GM18867 (cell line): ENCODE measurements around the gene GPR39.
"Not testable (repeated sequence)": the region's sequence is repeated elsewhere in the genome, so short reads cannot be mapped to it uniquely, and the experiment has no call there.

Experiments
- ATAC-seq: cut with Tn5 transposase; IDR thresholded peaks from one replicate; pipeline ENCODE4 v1.9.1; 2021; ENCODE audit warnings: mild to moderate bottlenecking, moderate library complexity; ENCODE audit not compliant: unreplicated experiment

The GPR39 gene

DNA sequence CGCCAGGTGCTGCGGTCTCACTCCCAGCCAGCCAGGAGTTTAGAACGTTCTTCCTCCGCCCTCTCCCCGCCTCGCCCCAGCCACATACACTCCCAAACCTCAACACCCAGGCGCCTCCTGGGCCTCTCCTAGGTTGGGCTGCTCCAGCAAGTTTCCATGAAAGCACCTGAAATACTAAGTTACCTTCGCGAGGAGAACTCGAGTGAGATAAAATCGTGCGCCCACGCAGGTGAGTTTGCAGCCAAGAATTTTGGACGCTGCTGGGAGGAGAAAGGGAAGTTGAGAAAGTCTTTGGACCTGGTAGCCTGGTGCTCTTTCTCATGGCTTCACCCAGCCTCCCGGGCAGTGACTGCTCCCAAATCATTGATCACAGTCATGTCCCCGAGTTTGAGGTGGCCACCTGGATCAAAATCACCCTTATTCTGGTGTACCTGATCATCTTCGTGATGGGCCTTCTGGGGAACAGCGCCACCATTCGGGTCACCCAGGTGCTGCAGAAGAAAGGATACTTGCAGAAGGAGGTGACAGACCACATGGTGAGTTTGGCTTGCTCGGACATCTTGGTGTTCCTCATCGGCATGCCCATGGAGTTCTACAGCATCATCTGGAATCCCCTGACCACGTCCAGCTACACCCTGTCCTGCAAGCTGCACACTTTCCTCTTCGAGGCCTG lies at the start of gene GPR39:
Gene GPR39, plus strand, starts transcription at position 83 of the 673 bp plus-strand sequence.
- ATAC-seq: no peak

DNA sequence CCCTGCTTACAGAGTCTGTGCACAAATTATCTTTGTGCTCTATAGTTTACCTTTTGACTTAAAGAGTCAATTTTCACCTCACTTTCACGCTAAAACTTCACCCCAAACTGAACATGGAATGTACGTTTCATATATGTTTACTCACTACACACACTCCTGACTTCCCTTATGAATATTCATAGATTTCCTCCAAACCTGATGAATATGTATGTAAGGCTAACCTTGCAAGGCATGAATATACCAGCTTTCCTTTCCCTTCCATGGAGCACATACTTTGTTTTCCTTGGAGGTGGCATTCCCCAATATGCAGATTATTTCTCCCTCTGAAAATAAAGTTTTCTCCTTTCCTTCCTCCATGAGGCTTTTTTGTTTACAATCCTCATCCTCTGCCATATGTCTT lies 48.4 kb upstream of the GPR39 start:
- ATAC-seq: no peak

DNA sequence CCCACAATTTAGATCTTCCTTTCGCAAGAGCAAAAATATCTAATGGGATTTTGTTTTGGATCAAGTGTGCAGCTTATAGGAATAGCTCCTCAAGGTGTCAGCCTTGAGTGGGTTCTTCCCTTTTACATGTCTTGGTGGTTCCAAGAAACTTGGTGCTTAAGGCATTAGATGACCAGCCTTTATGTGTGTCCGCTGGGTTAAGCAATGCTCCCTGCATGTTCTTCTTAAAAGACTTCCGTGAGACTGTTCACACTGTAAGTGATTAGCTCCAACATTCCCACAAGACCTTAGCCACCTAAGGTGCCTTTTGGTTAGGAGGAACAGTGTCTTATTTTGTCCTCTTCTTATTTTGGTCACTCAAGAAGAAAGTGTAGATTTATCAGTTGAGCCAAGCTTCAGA lies 44.3 kb upstream of the GPR39 start:
- ATAC-seq: no peak

DNA sequence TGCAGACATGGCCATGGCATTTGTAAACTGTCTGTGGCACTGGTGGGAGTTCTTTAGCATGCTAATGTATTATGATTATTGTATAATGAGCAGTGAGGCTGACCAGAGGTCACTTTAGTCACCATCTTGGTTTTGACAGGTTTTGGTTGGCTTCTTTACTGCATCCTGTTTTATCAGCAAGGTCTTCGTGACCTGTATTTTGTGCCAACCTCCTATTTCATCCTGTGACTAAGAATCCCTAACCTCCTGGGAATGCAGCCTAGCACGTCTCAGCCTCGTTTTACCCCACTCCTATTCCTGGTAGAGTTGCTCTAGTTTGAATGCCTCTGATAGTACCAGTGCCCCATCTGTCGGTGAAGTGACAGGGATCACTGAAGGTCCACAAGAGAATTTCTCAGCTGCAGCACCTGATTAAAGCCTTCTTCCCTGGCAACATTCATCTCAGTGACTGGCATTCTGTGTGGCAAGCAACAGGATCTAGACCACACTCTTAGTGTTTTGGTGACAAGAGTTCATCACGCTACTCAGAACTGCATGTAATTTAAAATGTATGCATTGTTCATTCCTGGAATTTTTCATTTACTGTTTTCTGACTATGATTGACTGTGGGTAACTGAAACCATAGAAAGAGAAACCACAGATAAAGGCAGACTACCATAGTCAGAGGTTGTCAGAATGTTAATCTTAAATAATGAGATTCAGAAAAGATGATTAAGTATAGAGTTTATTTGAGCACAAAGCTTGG lies 43.0 kb upstream of the GPR39 start:
- ATAC-seq: no peak

DNA sequence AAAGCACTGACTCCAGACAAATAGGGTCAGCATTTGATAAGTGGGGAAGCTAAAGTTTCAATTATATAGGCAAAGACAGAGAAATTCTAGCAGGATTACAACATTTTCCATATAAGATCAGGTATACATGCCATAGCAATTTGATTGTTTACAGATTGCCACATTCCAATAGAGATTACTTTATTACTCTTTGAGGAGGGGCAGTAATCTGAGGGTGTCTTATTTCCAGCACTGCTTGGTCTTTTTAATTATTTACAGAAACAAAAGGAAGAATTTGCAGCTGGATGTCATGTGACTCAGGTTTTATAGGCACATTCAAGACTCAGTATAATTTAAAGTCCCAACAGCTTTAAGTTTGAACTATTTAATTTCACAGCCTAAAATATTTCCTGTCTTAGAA lies 42.5 kb upstream of the GPR39 start:
- no peak for ATAC-seq

DNA sequence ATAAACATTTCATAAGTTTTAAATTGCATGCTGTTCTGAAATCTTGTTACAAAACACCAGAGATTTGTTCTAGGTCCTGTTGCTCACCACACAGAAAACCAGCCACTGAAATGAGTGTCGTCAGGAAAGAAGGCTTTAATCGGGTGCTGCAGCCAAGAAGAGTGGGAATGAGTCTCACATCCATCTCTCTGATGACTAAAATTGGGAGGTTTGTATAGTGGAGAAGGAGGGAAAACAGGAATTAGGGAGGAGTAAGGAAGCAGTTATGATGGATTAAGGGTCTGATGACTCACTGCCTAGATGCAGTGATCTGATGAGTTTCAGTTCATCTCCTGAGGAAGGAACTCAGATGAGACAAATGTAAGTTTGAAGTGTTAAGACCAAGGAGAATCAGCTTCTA lies 42.1 kb upstream of the GPR39 start:
- ATAC-seq: no peak

DNA sequence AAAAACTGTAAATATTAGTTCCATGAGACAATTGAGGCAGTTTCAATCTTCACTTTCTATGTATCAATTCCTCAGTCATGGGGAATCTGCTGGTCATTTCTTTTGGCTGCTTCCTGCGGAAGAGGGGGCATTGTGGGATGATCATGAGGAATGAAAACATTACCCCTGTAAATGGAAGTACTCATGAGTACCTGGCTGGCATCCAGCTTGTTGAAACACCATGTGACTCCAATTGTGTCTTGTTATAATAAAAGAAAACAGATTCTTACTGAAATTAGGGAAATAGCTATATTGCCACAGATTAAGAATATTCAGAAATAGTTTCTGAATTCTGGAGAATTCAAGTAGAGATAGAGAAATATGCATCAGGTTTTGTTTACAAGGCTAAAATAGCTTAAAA lies 41.6 kb upstream of the GPR39 start:
- ATAC-seq: no peak

DNA sequence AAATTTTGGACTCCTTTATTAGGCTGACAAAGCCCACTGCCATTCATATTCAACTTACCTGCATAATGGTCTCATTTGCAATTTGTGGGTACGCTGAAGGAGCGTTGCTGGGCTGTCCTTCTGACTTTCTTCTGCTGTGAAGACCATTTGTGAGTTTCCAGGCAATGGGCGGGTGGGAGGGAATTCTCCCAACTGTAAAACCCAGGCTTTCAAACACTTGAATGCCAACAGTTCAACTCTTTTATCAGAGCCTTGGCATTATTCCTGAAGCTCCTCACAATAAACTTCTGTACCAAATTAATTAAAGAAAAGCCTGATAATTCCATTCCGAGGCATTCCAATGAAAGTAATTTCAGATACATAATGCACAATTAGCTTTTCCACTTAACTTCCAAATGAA lies 35.2 kb upstream of the GPR39 start:
- no peak for ATAC-seq

DNA sequence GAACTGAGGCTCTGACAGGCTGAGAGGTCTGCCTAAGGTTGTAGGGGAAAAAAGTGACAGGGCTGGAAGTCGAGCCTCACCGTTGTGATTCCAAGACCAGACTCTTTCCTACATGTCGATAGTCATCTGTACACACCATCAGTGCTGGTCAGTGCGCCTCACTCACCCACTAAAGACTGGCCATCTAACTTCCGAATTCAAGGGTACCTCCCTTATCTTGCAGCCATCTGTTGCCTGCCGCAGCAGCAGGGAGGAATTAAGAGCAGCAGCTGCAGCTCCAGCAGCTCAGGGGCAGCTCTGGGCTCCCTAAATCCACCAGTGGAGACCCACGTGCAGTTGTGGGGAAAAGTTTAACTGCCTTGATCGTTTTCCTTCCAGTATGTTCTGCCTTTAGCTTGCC lies 32.6 kb upstream of the GPR39 start:
- ATAC-seq: no peak

DNA sequence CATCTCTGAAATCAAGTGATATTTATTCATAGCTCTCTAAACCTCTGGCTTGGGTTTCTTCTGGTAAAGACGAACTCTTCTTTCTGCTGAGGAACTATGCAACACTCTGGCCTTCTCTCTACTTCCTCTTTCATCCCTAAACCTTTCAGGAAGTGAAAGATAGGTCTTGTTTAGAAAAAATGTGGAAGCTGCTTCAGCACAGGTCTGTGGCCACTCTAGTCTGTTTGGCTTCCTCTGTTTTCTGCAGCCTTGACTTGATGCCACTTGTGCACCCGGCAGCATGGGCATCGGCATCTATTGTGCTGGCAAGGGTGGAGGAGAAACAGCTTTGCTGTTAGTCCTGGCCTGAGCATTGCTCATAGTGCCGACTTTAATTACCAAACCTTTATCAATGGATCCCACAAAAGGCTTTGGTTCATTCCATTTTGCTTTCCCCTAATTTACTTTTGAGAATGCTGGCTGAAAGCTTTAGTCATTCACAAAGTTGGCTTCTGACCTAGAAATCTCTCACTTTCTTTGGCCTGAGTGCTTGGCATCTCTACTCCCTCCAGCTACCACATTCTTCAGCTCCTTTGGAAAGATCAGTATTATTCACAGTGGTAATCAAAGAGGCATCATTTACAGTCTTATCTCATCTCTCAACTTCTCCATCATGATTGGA lies 32.0 kb upstream of the GPR39 start:
- ATAC-seq: no peak

DNA sequence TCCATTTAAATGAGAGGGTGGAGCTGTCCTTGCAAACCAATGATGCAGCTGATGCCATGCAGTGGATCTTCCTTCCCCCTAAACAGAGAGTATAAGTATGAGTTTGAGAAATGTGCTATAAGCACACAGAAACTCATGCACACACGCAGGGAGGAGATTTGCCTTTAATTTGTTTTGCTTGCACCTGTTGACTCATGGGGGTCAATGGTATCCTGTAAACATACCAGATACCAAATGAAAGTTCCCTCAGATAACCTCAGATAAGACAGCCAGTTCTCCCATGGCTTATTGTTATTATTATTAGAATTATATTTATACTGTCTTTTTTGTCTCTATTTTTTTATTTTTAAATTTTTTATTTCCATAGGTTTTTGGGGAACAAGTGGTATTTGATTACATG lies 29.5 kb upstream of the GPR39 start:
- no peak for ATAC-seq

DNA sequence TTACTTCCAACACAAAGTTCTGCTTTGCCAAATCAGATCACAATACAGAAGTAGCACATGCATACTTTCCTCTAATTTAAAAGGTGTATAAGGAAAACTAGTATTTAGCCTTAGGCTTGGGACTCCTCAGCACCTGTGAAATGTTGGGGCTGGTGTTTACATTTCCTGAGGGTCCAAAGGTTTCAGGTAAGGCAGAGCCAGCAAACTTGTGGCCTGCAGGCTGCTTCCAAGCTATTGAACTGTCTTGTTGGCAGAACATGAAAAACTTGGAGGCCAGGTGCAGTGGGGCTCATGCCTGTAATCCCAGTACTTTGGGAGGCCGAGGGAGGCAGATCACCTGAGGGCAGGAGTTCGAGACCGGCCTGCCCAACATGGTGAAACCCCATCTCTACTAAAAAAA lies 26.5 kb upstream of the GPR39 start:
- ATAC-seq: no peak

DNA sequence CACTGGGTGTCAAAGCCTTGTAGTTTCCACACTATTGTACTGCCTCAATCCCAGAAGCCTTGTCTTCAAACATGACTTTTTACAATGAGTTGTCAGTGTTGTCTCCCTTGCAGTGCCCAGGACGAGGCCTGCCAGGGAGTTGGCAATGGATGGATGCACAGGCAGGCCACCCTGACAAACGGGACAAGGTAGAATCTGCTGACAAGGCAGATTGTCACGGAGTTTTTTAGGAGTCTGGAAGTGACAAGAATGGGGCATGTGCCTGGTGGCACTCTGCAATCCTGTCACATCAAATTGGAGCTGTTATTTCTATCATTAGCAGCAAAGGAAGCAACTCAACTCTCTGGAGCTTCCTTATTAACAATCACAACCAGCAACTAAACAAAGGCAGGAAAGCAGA lies 25.2 kb upstream of the GPR39 start:
- ATAC-seq: no peak

DNA sequence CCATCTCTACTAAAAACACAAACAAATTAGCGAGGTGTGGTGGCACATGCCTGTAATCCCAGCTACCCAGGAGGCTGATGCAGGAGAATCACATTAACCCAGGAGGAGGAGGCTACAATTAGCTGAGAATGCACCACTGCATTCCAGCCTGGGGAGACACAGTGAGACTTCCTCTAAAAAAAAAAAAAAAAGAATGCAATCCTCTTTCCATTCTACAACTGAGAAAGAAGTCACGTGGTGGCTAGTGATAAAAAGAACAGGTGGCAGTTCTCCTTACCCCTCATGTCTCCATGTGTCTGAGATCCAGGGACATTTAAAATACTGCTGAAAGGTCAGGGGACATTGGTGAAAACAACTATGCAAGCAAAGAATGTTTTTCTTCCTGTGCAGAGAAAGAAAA lies 24.4 kb upstream of the GPR39 start:
- no peak for ATAC-seq

DNA sequence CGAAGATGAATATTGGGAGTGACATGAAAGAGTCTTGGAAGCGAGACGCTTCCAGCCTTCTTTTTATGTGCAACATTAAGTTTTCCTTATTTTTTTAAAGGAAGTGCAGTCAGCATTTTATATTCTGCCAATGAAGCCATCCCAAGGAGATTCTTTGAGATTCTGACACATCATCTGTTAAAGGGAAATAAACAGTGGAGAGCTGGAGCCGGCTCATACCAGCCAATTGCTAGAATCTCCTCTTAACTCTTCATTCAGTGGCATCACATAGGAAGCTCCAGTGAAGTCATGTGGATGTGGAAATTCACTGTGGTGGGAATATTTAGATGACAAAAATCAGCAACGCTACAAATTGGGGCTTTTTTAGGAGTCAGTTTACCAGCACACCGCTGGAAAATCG lies 23.7 kb upstream of the GPR39 start:
- ATAC-seq: no peak

DNA sequence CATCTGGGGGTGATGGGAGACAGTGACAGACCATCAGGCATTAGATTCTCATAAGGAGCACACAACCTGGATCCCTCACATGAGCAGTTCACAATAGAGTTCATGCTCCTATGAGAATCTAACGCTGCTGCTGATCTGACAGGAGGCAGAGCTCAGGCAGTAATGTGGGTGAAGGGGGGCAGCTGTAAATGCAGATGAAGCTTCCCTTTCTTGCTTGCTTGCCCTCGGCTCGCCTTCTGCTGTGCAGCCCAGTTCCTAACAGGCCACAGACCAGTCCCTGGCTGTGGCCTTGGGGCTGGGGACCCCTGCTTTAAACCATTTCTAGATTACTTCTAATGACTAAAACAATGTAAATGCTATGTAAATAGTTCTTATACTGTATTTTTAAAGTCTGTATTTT lies 19.6 kb upstream of the GPR39 start:
- not testable (repeated sequence) for ATAC-seq

DNA sequence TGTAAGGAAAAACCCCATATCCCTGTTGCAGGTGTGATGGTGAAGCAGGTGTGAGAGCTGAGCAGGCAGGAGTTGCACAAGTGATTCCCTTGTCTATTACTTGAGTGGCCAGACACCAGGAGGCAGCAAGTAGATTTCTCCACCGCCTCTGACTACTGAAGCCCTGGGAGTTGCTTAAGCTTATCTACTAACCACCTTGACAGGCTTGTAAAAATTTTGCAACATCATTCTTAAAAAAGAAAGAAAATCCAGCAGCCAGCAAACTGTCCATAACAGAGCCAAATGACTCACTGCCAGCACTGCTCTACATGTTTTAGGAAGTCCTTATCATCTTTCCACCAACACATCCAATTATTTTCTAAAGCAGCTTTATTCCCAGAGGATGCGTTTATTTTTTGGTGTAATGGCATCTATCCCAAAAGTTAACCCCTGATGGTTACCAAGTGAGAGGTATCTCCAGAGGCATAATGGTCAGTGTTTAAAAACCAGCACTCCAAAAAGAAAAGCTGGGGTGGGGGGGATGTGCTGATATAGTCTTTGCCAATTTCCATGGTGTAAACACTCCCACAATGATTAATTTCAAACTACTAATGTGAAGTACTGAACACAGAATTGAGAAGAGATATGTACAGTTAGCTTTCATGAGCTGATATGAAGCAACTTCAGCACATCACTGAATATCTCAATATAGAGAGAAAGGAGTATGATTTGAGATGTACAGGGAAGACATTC lies 16.3 kb upstream of the GPR39 start:
- no peak for ATAC-seq

DNA sequence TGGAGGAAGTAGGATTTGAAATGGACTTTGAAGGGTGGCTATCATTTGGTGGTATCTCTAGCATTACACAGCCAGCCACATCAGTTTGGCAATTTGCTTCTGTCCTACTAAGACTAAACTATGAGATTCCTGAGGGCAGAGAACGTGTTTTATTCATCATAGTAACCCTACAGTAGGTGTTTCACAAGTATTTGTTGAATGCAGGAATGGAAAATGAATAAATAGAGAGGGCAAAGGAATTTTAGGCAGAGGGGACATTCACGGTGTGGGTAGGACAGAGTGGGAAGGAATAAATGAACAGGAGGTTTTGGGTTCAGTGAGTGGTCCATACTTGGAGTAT lies 15.7 kb upstream of the GPR39 start:
- ATAC-seq: no peak

DNA sequence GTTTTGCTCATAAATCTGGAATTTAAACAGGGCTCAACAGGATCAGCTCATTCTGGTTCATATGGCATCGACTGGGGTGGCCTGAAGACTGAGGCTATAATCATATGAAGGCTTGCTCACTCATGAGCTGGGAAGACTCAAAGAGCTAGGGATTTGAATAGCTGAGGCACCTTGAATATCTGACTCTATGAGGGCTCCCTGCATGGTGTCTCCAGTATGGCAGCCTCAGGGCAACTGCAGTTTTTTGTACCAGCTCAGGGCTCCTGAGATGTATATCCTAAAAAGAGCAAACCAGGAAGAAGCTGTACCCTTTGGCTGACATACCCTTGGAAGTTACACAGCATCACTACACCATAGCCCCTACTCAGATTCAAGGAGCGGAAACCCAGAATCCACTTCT lies 15.3 kb upstream of the GPR39 start:
- no peak for ATAC-seq

DNA sequence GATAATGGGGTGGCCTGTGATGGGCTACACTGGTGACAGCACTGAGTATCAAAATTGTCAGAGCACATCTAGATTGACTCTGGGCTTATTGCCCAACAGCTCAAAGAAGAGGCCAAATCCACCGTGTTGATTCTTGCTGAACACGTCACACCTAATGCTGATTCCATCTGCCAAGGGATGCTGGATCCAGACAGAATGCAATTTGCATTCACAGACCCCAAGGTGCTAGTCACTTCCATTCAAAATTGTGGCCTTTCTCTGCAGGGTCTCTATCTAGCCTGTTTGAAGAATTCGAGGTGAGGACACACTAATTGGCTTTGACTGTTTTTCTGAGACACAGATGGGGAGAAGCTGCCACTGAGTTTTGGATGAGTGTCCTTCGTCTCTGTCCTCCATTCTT lies 13.5 kb upstream of the GPR39 start:
- no peak for ATAC-seq

DNA sequence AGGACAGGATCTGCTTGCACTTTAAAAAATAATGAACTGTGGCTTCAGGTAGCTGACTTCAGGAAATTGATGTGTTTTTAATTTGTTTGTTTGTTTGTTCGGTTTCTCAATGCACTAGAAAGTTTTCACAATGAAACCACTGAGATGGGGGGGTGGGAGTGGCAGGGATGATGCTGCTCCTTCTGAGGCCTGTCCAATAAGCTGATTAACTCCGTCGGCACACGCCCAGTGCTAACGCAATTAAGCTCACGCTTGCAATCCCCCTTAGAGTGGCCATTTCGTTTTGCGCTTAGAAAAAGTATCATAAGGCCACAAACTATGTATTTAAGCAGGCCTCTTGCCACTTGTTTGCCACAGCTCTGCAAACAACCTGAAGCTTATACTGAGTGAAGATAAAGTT lies 12.5 kb upstream of the GPR39 start:
- no peak for ATAC-seq

DNA sequence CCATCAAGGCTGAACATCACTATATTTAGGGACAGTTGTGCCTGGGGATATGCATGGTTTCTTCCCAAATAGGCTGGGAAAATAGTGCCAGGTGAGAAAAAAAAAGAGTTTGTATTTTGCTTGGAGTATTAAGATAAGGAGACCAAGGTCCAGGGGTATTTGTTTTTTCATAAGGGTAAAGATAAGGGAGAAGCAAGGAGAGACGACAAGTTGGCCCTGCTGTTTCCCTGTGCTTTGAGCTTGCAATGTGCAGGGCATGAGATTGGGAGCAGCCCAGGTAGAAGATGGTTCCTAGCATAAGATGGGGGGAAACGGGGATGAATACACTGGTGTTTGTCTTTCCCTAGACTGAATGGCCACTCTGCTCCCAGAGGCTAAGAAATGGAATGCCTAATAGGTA lies 8.8 kb upstream of the GPR39 start:
- no peak for ATAC-seq
